ENCODE results near the gene MACF1.

MACF1 gene

GRCh38 chr1:39277879-39278278 is 73.4 kb downstream of the MACF1 start:
- ChIA-PET CTCF (interaction anchor here (1.1 kb wide), 1 partner anchor 11 kb away, joined by 3 read pairs; no protein-coding TSS in a partner anchor), POLR2A (no interaction called here)
- DNase-seq (ENCODE audit: extremely low spot score), result no peak
- TF ChIP-seq SUZ12 (IDR thresholded peaks at IDR 0.05) (no peak), PKNOX1 (IDR thresholded peaks at IDR 0.05) (no peak), FOXA1 (IDR thresholded peaks at IDR 0.05) (no peak), ELF4 (IDR thresholded peaks at IDR 0.05) (no peak), SP1 (IDR thresholded peaks at IDR 0.05) (no peak)

DNA sequence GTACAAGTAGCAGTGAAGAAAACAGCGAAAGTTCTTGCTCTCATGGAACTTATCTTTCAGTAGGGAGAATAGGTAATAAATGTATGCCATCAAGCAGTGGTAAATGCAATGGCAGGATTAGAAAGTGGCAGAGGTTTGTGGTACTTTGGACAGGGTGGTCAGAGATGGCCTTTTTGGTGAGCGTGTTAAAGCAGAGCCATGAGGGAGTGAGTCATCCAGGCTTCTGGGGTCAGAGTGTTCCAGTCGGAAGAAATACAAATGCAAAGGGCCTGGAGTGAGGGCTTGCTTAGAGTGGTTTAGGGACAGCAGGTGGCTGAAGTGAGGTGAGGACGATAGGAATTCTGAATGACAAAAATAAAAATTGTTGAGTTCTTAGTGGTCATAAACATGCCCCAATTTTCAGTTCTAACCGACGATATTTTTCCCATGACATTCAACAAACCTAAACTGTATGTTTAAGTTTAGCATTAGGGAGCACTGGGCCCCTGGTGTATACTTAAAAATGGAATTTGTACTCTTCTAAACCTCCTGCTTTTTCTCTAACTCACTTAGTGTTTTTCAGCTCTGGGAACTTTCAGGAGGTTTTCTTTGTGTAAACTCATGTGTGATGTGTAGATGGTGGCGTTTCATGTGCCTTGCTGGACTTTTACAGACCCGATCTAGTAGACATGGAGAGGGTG is 78.2 kb downstream of the MACF1 start:
- CTCF ChIA-PET, result no interaction called here
- TF ChIP-seq SUZ12 (IDR thresholded peaks at IDR 0.05) (no peak), ELF4 (IDR thresholded peaks at IDR 0.05) (no peak), BHLHE40 (IDR thresholded peaks at IDR 0.05; ENCODE audit: borderline replicate concordance) (no peak)
- DNase-seq (ENCODE audit: extremely low spot score), result no peak
- POLR2A ChIA-PET, result interaction anchor here (1.2 kb wide), 1 partner anchor 15 kb away, joined by 3 read pairs; no protein-coding TSS in a partner anchor

GRCh38 chr1:39283858-39284257 is 79.4 kb downstream of the MACF1 start:
- DNase-seq (ENCODE audit: extremely low spot score), result no peak
- POLR2A ChIA-PET, result interaction anchor here (1.2 kb wide), 1 partner anchor 16 kb away, joined by 3 read pairs; no protein-coding TSS in a partner anchor
- CTCF ChIA-PET, result interaction anchor here (0.9 kb wide), 1 partner anchor 79 kb away, joined by 3 read pairs; the partner anchor contains the start of gene MACF1
- TF ChIP-seq NFRKB (IDR thresholded peaks at IDR 0.05), result no peak
- no peak for TF ChIP-seq FOXM1 (IDR thresholded peaks at IDR 0.05; ENCODE audit: borderline replicate concordance)
- TF ChIP-seq FOXA1 (IDR thresholded peaks at IDR 0.05), result no peak
- no peak for TF ChIP-seq FOXK2 (IDR thresholded peaks at IDR 0.05)
- TF ChIP-seq HDGF (IDR thresholded peaks at IDR 0.05; ENCODE audit: borderline replicate concordance), result no peak
- TF ChIP-seq LEF1 (IDR thresholded peaks at IDR 0.05; ENCODE audit: borderline replicate concordance), result no peak
- TF ChIP-seq CTBP1 (IDR thresholded peaks at IDR 0.05; ENCODE audit: borderline replicate concordance), result no peak
- TF ChIP-seq ZNF384 (IDR thresholded peaks at IDR 0.05), result no peak
- no peak for TF ChIP-seq PKNOX1 (IDR thresholded peaks at IDR 0.05)
- no peak for TF ChIP-seq ELF4 (IDR thresholded peaks at IDR 0.05)
- no peak for TF ChIP-seq BHLHE40 (IDR thresholded peaks at IDR 0.05; ENCODE audit: borderline replicate concordance)
- no peak for TF ChIP-seq L3MBTL2 (conservative IDR thresholded peaks at IDR 0.05)
- TF ChIP-seq ARNT (IDR thresholded peaks at IDR 0.05), result no peak
- no peak for TF ChIP-seq TARDBP (IDR thresholded peaks at IDR 0.05)
- no peak for TF ChIP-seq SUZ12 (IDR thresholded peaks at IDR 0.05)
- no peak for TF ChIP-seq SP1 (IDR thresholded peaks at IDR 0.05)

DNA sequence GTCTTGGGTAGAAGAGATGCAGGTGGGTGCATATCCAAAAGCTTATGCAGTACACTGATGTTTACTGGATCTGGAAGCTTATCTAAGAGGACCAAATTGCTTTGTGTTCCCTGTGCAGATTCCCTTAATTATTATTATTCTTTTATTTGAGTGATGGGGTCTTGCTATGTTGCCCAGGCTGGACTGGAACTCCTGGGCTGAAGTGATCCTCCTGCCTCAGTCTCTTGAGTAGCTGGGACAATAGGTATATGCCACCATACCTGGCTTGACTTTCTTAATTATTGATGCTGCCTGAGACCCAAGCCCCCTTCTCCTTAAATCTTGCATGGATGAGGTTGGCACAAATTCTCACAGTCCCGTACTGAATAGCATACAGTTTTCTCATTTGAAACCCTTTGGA is 83.0 kb downstream of the MACF1 start:
- TF ChIP-seq FOXM1 (IDR thresholded peaks at IDR 0.05; ENCODE audit: borderline replicate concordance), result no peak
- TF ChIP-seq TARDBP (IDR thresholded peaks at IDR 0.05), result no peak
- no peak for TF ChIP-seq ZNF384 (IDR thresholded peaks at IDR 0.05)
- TF ChIP-seq SUZ12 (IDR thresholded peaks at IDR 0.05), result no peak
- ChIA-PET POLR2A (no interaction called here), CTCF (interaction anchor here (0.6 to 1.0 kb wide), 2 partner anchors 18 to 250 kb away, joined by 3 to 4 read pairs; no protein-coding TSS in a partner anchor)
- DNase-seq (ENCODE audit: extremely low spot score), result no peak

GRCh38 chr1:39288735-39289465 is 84.4 kb downstream of the MACF1 start:
- ChIA-PET CTCF (interaction anchor here (0.6 kb wide), 1 partner anchor 368 kb away, joined by 3 read pairs; no protein-coding TSS in a partner anchor), POLR2A (no interaction called here)
- DNase-seq (ENCODE audit: extremely low spot score), result no peak

More at GRCh38 chr1:39288735-39289465, 84.4 kb downstream of the MACF1 start:
- TF ChIP-seq HDGF (IDR thresholded peaks at IDR 0.05; ENCODE audit: borderline replicate concordance) (no peak), L3MBTL2 (conservative IDR thresholded peaks at IDR 0.05) (no peak), NFRKB (IDR thresholded peaks at IDR 0.05) (no peak), CTBP1 (IDR thresholded peaks at IDR 0.05; ENCODE audit: borderline replicate concordance) (no peak), ELF4 (IDR thresholded peaks at IDR 0.05) (no peak), SP1 (IDR thresholded peaks at IDR 0.05) (no peak), SUZ12 (IDR thresholded peaks at IDR 0.05) (no peak), ARNT (IDR thresholded peaks at IDR 0.05) (no peak), FOXA1 (IDR thresholded peaks at IDR 0.05) (no peak), BHLHE40 (IDR thresholded peaks at IDR 0.05; ENCODE audit: borderline replicate concordance) (no peak), LEF1 (IDR thresholded peaks at IDR 0.05; ENCODE audit: borderline replicate concordance) (no peak), FOXM1 (IDR thresholded peaks at IDR 0.05; ENCODE audit: borderline replicate concordance) (no peak), TARDBP (IDR thresholded peaks at IDR 0.05) (no peak), FOXK2 (IDR thresholded peaks at IDR 0.05) (no peak), ZNF384 (IDR thresholded peaks at IDR 0.05) (no peak), PKNOX1 (IDR thresholded peaks at IDR 0.05) (no peak)

Data from HEK293T (cell line).